GM23248 (cell line): ENCODE measurements around the gene GPANK1.

Experiments
- EZH2 ChIP-seq: fragments of 200-600 bp; sonication (generic); IDR thresholded peaks from 2 replicates; pipeline ENCODE4 v1.6.1; 2018; ENCODE audit warnings: antibody characterized with exemption, mild to moderate bottlenecking; ENCODE audit not compliant: insufficient read depth, poor library complexity, severe bottlenecking
- EZH2phosphoT487 ChIP-seq: fragments of 200-600 bp; sonication (generic); IDR thresholded peaks from 2 replicates; pipeline ENCODE4 v1.6.1; 2018; ENCODE audit warnings: antibody characterized with exemption, moderate library complexity, mild to moderate bottlenecking, low read depth; ENCODE audit not compliant: insufficient read depth

- TF ChIP-seq EZH2 (no peak), EZH2phosphoT487 (no peak)
Measured at GRCh38 chr6:31691564-31692108, 26.8 kb upstream of the GPANK1 start.
